ENCODE data around the gene RAB7B.

- TF ChIP-seq CTCF (IDR thresholded peaks at IDR 0.05), result no peak
- TF ChIP-seq POLR2A (IDR thresholded peaks at IDR 0.05), result no peak
Observed at GRCh38 chr1:206036663-206037455, 33.7 kb upstream of the RAB7B start.

Measured in uterus (tissue), 2 donors.